ENCODE measurements around the gene ATR.
"Not testable (repeated sequence)": the region's sequence is repeated elsewhere in the genome, so short reads cannot be mapped to it uniquely, and the experiment has no call there.

Gene ATR

DNA sequence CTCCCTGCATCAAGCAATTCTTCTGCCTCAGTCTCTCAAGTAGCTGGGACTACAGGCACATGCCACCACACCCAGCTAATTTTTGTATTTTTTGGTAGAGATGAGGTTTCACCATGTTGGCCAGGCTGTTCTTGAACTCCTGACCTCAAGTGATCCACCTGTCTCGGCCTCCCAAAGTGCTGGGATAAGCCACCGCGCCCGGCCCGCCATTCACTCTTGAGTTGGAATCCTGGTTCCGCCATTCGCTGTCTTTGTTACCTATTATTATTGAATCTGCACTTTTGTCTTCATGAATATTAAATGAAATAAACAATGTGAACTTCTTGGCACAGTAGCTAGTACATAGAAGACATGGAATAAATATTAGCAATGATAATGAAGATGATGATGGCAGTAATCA is 13.7 kb upstream of the ATR start:
- DNase-seq = not testable (repeated sequence)

DNA sequence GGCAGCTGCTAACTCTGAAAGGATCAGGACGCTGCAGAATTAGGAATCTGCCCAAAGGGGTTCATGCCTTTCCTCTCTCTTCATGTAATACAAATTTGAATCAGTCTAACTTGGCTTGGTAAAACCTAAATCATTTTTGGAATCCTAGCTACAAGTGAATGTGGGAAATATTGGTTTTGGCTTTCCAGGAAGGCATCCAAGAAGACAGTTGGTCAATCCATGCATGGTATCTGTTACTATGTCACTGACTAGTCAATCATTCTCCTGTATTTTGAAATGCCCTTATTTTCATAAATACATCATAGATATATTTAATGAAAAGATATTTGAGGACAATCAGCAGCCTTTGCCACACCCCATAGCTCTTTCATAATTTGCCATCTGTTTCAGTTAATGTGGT is 10.2 kb upstream of the ATR start:
- no peak for DNase-seq

DNA sequence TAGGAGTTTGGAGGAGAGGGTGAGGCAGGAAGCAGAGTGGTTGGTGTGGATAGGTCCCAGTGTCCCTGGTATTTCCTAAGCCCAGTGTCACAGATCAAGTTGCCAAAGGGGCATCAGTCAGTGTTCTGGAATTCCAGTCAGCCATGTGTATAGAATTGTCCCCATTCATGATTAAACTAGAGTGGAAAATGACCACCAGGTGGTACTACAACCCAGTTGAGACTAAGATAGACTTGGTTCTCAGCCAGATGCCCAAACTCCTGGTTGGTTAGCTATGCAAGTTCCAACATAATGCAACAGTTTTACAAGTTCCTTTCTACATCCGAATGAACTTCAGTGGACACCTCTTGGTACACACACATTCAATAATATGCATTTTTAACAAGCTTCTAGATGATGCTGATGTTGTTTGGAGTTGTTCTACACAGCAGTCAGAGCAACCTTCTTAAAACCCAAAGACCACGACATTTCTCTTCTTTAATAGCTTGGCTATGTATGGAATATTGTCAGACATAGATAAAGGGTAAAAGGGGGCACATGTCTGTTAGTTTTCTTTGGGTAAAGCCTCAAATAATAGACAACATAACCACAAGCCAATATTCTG is 8.4 kb upstream of the ATR start:
- peak; percentile 59 for DNase-seq

GRCh38 chr3:142581070-142581469 is 2.5 kb upstream of the ATR start:
- not testable (repeated sequence) for DNase-seq

- no peak for DNase-seq
Measured at GRCh38 chr3:142580061-142580423, 1.5 kb upstream of the ATR start.

DNA sequence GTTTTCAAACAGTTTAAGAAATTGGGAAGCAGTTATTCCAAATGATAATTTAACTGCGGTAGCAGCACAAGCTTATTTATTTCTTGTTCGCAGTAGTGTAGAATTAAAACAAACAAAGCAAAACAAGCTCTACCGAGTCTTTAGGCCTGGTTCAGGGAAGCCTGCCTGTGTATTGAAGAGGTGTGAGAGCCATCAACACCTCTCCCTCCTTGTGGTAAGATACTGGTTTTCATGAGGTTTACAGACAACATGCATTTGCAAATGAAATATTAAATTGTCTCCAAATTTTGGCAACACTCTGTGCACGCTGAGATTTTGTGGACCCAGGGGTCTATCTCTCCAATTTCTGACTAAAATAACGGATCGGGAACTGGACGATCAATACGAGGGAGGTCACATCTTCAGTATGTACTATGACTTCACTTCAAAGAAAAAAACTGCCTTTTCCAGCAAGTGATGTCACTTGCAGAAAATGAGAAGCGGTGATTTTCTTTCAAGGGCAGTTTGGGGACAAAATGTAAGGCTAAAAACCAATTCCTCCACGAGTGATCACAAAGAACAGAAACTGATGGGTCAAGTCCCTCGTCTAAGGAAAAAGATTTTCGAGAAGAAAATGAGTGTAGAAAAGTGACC is 721 bp downstream of the ATR start:
- peak; percentile 21 for DNase-seq

- DNase-seq = no peak
Measured at GRCh38 chr3:142576792-142577191, 1.7 kb downstream of the ATR start.

DNA sequence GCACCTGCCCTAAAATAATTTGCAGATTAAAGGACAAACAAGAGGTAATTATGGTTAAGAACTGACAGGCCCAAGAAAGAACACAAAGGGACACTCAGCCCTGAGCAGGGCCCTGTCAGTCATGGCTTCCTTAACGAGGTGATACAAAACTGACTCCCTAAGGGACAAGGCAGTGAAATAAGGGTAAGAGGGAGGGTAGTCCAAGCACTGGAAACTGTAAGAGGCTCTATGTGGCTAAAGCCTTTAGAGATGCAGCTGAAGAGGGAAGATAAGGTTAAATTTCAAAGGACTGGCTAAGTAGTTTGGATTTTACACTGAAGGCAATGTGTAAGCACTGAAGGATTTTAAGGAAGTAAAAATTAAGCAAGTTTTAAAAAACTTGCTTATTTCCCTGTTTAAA is 3.9 kb downstream of the ATR start:
- DNase-seq = no peak

DNA sequence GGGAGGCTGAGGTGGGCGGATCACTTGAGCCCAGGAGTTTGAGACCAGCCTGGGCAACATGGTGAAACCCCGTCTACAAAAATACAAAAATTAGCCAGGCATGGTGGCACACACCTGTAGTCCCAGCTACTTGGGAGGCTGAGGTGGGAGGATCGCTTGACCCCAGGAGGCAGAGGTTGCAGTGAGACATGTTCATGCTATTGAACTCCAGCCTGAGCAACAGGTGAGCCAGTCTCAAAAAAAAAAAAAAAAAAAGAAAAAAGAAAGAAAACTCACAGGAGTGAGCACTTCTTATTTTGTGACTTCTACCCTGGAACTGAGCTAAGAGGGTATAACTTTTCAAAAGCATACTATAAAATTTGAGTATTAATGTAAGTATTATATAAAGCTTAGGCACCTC is 4.3 kb downstream of the ATR start:
- not testable (repeated sequence) for DNase-seq

- not testable (repeated sequence) for DNase-seq
Measured at GRCh38 chr3:142569422-142569821, 9.1 kb downstream of the ATR start.

DNA sequence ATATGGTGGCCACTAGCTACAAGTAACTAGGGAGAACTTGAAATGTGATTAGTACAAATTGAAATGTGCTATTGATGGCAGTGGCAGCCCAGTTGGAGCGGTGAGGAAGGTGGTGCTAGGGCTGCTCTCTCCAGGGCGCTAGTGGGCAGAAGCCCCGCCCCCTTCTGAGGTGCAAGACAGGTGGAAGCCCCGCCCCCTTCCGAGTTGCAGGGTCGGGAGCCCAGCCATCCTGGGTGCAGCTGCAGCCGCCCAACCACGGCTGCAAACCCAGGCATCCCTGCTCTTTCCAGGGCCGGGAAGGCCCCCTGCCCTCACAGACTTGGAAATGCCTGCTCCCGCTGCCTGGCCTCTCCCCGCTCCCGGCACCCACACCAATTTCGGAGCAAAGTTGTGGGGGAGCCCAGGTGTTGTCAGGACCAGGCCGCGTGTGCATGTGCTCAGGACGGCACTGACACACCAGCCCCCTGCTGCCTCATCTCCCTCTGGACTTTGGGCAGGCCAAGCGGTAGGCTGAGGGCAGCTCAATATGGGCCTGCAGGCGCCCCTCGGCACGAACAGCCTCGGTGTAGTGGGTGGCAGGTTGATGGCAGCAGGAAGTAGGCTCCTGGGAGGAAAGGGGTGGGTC is 10.0 kb downstream of the ATR start:
- no peak for DNase-seq

- DNase-seq = no peak
Measured at GRCh38 chr3:142566096-142566495, 12.4 kb downstream of the ATR start.

DNA sequence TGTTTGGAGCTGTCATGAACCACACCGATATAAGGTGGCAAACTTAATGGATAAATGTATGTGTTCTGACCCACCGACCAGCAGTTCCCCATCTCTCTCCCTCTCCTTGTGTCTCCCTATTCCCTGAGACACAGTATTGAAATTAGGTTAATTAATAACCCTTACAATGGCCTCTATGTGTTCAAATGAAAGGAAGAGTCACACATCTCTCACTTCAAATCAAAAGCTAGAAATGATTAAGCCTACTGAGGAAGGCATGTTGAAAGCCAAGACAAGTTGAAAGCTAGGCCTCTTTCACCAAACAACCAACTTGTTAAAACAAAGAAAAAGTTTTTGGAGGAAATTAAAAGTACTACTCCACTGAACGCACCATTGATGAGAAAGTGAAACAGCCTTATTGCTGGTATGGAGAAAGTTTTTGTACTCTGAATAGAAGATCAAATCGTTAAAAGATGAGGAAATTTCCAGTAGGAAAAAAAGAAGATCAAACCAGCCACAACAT is 15.0 kb downstream of the ATR start:
- DNase-seq = no peak

GRCh38 chr3:142560118-142560517 is 18.4 kb downstream of the ATR start:
- DNase-seq = no peak

DNA sequence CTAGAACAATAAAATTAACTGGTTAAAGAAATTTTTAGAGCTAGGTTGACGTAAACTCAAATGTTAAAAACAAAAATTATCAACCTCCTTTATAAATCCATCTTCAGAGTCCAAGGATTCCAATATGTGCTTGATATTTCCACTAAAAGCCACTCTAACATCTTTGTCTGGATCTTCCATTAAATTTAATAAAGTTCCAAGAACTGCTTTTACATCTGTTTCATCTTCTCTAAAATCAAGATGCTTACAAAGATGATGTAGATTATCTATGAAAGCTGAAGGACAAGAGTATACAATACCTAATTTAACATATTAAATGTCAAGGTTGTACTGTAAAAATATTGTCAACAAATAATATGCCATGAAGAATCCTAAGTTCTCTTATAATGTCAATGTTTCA is 24.8 kb downstream of the ATR start:
- no peak for DNase-seq

- not testable (repeated sequence) for DNase-seq
Measured at GRCh38 chr3:142552579-142552978, 26.0 kb downstream of the ATR start.

DNA sequence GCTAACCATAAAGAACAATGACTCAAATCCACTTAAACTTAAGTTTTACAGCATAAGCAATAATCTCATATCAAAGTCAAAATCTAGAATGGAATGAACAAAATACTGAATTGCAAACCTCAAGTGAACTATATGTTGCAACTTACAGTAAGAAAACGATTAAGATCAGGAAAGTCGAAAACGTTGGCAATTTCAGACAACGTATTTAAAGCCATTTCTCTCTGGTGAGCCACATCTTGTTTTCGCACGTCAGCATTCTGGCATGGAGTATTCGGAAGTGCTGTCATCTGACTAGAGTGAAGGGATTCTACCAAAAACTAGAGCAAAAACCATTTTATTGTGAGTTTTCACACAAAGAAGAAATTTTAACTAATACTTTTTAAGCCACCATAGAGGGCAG is 28.5 kb downstream of the ATR start:
- DNase-seq = no peak

DNA sequence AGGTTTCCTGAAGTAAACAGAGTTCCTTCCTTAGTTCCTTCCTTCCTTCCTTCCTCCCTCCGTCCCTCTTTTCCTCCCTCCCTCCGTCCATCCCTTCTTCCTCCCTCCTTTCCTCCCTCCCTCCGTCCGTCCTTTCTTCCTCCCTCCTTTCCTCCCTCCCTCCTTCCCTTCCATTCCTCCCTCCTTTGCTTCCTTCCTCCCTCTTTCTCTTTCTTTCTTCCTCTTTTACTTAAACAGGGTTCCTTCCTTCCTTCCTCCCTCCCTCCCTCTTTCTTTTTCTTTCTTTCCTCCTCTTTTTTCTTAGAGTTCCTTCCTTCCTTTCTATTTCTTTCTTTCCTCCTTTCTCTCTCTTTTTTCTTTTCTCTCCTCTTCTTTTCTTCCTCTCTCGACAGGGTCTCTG is 35.2 kb downstream of the ATR start:
- DNase-seq = no peak

DNA sequence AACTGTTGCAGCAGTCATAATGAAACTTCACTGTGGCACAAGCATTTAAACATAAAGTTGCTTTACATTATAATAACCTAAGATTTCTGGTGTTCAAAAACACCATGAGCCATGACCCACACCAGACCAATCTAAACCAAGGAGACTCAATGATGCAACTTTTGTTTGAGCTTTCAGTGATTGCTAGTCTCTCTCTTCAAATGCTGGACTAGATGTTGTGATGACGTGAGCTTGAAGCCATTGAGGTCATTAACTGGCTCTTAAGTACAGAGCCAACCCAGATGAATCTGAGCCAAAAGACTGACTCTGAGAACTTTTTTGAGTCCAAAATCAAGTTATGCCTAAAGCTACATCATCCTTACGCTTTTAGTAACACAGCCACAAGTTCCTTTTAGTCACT is 36.5 kb downstream of the ATR start:
- DNase-seq = no peak

DNA sequence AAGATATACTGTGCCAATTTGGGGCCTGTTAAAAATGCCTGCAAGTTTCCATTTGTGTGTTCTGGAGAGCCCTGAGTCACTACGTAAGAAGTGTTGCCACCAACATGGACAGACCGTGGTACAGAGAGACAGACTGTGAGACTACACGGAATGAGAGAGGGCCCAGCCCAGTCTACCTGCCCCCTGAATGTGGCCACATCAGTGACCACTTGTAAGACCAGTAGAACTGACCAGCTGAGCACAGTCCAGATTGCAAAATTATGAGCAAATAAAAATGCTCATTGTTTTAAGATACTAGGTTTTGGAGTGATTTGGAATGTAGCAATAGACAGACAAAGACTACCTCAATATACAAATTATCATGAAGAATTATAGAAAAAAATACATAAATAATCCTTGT is 42.0 kb downstream of the ATR start:
- DNase-seq = no peak

- no peak for DNase-seq
Measured at GRCh38 chr3:142534543-142534942, 44.0 kb downstream of the ATR start.

- DNase-seq = no peak
Measured at GRCh38 chr3:142530296-142530695, 48.2 kb downstream of the ATR start.

GRCh38 chr3:142523921-142524566 is 54.5 kb downstream of the ATR start:
- no peak for DNase-seq

- peak; percentile 11 for DNase-seq
Measured at GRCh38 chr3:142509079-142509478, 69.5 kb downstream of the ATR start.
